HK-2 (cell line): ENCODE measurements around the gene ZCCHC7.
"Not testable (repeated sequence)": the region's sequence is repeated elsewhere in the genome, so short reads cannot be mapped to it uniquely, and the experiment has no call there.

Experiments
- DNase-seq: peaks from one replicate; pipeline ENCODE4 v3.0.0-alpha.2; 2018; ENCODE audit not compliant: unreplicated experiment

ZCCHC7 gene

DNA sequence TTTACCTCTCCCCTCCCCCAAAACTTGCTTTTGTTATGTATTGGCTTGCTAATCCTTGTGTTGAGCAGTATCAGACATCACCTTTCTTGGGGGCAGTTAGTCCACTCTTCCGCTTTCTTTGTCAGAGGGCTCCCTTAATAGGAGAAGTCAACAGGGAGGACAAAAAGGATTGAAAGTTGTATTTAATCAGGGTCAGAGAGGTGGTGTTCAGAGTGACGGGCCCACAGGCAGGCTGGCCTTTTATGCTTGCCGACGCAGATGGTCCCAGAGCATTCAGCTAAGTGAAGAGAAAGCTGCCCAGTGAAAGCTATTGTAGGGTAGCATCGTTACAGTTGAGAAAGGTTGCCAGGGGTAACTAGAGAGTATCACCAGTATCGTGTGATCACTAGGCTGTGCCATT, 131.1 kb downstream of the ZCCHC7 start:
- DNase-seq = no peak

DNA sequence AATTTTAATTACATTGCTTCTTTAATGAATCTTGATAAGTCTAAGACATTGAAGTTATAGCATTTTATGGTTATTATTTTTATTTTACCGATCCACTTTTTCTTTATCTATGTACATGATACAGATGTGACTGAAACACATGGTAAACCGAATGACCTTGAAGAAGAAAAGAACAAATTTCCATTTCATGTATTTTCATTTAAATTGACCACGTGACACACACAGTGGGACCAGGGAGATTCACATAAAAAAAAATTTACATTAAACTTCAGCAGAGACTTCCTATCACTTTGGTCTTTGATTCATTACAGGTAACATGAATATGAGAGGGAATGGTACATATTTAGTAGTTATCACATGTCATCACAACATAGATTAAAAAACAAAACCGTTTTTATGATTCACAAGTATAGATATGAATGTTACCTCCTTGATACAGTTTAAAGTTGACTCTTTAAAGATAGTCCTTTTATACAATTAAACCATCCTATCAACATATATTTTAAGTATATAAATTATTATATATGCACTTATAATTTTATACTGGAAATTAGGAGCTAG, 133.1 kb downstream of the ZCCHC7 start:
- no peak for DNase-seq

DNA sequence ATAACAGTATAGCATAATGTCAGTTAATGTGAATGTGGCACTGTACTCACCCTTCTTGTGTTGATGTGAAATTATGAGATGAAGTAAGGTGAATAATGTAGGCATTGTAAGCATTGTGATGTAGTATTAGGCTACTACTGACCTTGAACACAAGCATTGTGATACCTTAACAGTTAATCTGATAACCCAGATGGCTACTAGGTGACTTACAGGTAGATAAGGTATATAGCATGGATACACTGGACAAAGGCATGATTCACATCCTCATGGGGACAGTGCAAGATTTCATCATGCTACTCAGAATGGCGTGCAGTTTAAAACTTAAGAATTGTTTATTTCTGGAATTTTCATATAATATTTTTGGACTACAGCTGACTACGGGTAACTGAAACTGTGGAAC, 134.8 kb downstream of the ZCCHC7 start:
- DNase-seq = no peak

DNA sequence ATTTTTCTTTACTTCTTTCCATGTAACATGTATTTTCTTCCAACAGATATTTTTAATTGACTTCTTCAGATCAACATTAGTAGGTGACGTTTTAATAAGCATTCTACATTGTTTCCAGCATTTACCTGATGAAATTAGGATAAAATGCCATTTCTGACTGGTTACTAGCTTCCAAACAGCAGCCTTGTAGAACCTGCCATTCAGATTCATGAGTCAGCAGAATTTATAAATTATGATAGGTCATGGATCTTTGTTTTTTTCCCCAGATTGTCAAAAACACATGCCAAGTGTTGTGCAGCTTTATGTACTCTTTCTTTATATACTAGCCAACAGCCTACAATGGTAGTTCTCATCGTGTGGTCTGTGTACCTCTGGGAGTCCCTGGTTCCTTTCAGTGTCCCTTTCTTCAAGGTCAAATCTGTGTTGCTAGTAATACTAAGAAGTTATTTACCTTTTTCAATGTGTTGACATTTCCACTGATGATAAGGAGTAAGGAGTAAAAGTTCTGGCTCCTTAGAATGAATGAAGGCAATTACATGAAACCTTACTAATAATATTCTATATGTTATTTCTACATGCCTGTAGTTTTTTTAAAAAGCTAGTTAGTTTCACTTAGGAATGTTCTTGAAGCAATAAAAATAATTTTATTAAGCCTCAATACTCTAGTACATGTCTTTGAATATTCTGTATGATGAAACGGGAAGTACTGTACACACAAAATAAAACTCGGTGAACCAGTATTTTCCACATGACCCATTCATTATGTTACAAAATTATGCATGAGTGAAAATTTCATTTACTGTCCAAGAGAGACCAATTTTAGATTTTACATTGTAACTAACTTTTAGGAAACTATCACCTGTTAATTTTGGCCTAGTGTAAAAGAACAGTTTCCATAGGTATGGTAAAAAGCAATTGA, 135.8 kb downstream of the ZCCHC7 start:
- DNase-seq = no peak

DNA sequence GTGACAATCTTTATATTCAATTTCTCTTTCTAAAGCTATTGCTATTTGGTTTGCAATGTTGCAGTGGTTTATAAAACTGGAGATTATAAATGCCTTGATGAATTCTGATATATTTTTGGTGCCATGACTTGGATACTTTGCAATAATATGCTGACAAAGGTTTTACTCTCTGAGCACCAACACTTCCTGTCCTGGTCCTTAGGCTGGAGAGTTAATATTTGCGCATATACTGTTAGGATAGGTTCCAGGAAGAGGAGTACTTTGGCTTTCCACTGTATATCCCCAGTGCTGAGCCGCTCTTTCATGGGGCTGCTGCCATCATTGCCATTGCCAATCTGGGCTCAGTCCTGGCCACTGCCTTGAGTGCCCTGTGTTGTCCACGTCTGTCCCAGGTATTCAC, 139.6 kb downstream of the ZCCHC7 start:
- no peak for DNase-seq

DNA sequence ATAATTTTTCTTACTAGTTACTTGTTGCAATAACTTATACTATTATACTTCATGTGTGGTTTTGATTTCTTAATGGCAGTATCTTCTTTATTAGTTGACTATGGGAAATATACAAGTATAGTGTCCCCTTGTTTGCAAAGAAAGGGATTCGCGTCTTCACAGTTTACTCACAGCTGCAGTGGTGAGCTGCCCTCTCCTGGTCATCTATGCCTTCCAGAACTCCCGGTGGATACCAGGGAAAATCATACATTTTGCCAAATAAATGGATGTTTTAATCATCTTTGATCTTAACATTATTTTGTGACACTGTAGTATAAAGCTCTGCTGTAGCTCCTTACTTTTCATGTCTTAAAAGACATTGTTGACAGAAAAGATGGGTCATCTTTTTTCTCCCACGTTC, 142.0 kb downstream of the ZCCHC7 start:
- DNase-seq = no peak

DNA sequence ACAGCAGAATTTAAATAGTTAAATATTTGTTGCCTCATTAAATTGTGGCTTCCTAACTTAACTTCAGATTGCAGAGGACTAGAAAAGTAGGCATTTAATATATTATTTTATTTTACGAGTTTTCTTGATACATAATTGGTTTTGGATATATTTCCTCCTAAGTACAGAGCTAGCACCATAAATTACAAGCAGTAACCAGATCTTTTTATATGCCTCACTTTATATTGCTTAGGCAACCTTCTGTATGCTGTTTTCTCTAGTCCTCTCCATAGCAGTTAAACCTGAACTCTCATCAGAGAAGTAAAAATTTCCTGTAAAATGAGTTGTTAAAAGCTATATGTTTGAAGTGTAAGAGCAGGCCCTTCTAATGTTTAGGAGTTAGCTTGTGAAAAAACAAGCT, 144.2 kb downstream of the ZCCHC7 start:
- no peak for DNase-seq

DNA sequence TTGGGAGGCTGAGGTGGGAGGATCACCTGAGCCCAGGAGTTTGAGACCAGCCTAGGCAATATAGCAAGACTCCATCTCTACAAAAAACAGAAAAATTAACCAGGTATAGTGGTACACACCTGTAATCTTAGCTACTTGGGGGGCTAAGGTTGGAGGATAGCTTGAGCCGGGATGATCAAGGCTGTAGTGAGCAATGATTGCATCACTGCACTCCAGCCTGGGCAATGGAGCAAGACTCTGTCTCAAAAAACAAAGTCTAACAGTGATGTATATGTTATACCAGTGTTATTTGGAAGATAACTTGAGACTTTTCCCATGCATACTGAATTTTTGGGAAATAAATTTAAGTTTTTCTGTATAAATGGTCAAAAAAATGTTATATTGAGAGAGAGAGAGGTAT, 146.3 kb downstream of the ZCCHC7 start:
- DNase-seq = no peak

DNA sequence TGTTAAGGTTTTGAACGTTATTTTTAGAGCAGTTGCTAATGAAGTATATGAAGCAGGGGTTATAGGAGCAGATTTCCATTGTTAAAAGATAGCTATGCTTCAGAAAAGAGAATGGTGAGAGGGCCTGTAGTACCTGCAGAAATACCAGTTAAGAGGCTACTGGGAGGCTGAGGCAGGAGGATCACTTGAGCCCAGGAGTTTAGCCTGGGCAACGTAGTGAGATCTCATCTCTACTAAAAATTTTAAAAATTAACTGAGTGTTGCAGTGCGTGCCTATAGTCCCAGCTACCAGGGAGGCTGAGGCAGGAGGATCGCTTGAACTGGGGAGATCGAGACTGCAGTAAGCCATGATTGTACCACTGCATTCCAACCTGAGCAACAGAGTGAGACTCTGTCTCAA, 148.8 kb downstream of the ZCCHC7 start:
- DNase-seq = no peak

DNA sequence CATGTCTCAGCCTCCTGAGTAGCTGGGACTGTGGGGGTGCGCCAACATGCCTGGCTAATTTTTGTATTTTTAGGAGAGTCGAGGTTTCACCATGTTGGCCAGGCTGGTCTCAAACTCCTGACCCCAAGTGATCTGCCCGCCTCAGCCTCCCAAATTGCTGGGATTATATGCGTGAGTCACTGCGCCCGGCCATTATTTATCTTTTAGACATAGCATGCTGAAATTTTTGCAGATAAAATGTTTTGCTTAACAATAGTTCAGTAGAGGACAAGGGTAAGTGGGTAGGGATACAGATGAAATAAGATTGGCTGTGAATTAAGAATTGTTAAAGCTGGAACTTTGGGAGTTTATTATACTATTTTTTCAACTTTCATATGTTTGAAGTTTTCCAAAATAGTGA, 151.3 kb downstream of the ZCCHC7 start:
- DNase-seq = no peak

DNA sequence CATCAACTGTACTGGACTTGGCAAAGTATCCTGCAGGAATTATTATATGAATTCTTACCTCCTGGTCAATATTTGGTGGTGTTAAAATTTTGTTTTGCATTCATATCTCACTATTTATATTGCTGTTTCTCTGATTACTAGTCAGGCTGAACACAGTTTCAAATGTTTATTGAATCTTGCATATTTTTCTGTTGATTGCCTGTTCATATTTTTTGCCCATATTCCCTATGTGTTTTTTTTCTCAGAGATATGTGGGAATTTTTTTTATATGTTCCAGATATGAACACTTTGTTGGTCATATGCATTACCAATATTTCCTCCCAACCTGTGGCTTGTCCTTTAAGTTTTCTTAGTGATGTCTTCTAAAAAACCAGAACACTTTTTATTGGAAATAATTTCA, 153.2 kb downstream of the ZCCHC7 start:
- no peak for DNase-seq

DNA sequence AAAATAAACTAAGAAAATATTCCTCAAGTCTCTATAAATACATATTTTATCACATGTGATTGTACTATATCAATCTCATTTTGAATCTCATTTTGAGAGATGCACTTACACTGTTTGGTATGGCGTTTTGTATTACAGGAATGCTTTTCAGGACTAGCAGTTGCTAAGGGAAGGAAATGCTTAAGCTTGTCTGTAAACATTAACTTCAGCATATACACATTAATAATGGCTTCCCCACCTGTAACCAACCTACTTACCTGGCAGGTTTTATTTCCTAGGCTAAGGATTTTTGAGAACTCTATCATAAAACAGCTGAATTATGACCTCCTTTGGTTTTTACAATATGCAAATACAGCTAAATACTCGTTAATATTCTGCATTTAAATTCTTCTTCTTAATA, 161.2 kb downstream of the ZCCHC7 start:
- DNase-seq = no peak

DNA sequence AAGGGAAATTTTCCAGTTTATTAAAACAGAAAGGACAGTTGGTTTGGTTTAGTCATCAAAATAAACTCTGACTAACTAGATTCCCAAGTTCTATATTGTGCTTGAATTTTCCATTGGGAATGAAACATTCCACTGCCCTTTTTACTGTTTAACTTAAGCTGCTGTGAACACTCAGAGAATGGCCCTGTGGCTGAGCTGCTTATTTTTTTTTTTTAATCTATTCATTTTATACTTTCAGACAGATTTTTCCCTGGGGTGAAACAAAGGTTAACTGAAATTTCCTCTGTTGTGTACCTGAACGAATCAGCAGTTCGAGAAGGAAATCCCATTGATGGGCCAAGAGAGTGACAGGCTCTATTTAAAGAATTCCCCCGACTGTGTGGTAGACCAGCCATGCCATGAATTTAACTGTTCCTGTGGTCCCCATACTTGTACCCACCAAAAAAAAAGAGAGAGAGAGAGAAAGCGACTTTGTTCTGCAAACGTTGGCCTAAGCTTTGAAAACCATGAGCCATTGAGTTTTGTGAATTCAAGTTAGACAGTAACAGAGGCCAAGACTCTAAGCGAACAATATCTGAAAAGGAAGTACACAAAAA, 163.5 kb downstream of the ZCCHC7 start:
- no peak for DNase-seq

DNA sequence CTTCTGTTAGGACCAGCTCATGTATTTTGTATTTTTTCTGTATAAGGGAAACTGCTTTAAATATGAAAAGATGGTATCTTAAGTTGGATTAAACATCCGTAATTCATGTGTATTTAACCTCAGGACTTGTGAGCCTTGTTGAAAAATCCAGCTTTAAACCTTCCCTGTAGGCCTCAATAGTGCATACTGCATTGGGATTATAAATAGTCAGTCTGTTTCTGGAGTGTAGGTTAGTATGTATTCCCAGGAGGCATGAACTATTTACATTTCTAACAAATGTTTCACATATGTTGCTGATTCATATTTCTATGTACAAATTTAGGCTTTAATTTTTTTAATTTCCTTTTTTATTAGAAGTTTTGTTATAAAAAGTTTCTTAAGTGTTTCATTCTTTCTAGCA, 164.3 kb downstream of the ZCCHC7 start:
- DNase-seq = no peak

DNA sequence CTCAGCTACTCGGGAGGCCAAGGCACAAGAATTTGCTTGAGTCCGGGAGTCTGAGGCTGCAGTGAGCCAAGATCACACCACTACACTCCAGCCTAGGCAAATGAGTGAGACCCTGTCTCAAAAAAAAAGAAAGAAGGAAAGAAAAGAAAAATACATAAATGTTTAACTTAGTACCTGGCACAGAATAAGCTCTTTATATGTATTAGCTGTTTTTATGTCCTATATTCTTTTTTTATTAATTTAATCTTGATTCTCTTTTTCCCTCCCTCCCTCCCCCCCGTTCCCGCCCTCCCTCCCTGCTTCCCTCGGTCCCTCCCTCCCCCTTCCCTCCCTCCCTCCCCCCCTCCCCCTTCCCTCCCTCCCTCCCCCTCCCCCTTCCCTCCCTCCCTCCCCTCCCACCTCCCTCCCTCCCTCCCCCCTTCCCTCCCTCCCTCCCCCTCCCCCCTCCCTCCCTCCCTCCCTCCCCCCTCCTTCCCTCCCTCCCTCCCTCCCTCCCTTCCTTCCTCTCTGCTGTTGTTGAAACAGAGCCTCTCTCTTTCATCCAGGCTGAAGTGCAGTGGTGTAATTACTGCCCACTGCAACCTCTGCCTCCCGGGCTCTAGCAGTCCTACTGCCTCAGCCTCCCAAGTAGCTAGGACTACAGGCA, 166.3 kb downstream of the ZCCHC7 start:
- no peak for DNase-seq

DNA sequence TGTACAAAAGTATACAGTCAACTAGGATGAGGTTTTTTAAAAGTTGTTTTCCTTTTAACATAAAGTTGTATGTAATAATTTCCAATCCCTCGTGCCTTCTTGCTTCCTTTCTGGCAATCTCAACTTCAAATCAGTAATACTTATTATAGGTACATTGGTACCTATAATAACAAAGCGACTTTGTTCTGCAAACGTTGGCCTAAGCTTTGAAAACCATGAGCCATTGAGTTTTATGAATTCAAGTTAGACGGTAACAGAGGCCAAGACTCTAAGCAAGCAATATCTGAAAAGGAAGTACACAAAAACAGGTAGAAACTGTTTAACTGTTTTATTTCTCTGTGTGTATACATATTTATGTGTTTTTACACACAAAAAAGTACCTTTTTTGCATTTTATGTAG, 166.9 kb downstream of the ZCCHC7 start:
- no peak for DNase-seq

DNA sequence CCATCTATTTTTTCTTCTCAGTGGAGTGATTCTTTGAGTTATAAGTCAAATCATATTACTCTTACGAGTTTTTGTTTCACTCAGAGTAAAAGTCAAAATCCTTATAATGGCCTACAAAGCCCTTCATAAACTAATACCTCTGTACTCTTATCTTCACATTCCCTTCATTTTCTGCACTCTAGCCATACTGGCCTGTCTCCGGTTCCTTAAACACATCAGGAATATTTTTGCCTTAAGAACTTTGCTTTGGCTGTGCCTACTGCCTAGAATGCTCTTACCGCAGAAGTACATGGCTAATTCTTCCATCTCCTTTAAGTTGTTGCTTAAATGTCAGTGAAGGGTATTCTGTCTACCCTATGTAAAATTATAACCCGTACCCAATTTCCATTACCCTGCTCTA, 169.3 kb downstream of the ZCCHC7 start:
- no peak for DNase-seq

DNA sequence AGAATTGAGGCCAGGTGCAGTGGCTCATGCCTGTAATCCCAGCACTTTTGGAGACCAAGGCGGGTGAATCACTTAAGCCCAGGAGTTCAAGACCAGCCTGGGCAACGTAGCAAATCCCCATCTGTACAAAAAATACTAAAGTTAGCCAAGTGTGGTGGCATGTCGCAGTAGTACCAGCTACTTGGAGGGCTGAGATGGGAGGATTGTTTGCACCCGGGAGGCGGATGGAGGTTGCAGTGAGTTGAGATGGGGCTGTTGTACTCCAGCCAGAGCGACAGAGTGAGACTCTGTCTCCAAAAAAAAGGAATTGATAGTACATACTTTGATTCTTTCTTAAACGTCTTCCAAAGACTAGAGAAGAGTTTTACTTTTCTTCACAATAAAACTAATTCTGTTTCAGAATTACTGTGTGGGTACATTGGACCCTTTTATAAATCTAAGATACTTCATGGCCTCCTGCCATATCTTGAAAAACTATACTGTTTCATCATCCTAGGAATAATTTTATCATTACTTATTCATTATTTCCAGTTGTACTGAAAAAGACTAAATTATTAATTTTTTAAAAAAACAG, 170.1 kb downstream of the ZCCHC7 start:
- no peak for DNase-seq

DNA sequence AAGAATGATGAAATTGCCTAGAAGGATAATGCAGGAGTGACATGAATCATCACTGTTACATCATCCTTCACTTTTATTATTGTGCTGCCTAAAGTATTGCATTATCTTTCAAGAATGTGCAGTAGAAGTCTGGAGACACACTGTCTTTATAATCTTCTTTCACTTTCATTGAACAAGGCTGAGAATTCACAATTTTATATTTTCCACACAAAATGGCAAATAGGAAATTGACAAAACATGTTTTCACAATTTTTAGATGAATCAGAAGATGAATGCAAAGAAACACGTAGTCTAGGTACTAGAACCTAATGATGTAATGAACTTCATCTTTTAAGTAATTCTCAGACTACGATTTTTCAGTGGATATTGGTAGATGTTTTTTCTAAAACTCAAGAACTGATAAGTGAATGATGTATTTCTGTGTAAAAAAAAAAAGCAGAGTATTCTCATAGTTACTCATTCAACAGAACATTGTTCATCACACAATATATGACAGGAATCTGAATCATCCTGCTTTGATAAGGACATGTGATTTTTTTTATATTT, 170.6 kb downstream of the ZCCHC7 start:
- DNase-seq = no peak

DNA sequence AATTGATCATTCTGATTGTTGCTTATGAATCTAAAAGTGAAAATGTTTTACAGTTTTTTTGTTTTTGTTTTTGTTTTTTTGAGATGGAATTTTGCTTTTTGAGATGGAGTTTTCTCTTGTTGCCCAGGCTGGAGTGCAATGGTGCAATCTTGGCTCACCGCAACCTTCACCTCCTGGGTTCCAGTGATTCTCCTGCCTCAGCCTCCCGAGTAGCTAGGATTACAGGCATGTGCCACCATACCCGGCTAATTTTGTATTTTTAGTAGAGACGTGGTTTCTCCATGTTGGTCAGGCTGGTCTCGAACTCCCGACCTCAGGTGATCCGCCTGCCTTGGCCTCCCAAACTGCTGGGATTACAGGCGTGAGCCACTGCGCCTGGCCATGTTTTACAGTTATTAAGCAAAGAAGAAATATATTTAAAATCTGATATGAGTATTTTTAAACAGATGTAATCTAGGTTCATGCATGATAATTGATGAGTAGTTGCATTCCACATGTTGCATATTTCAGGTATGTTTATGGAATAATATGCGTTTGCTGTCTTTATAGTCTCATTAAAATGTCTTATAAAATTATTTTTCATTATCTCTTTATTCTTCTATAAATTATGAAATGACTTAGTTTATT, 171.4 kb downstream of the ZCCHC7 start:
- DNase-seq = not testable (repeated sequence)

DNA sequence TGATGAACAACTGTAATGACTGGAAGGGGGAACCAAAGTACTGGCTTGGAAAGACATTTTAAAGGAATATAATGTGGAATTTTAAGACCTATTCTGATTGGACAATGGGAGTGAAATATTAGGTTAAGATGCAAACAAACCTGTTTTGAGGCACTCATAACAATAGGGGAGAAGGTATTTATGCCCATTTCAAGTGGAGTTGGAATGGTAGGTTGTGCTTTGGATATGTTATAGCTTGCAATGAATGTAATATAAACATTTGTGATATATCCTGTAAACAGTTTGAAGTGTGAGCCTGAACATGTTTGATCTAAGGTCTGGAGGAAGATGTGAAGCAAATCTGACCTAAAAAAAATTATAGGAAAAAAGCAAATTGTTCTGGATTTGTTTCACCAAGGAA, 172.5 kb downstream of the ZCCHC7 start:
- DNase-seq = no peak
